HUES64 (cell line): ENCODE measurements around the gene FANCD2OS.
A peak's percentile ranks its signal among the peaks of the same experiment; 100 is the strongest.
"Not testable (repeated sequence)": the region's sequence is repeated elsewhere in the genome, so short reads cannot be mapped to it uniquely, and the experiment has no call there.

Experiments used
- H3K27ac ChIP-seq: 2 replicates; pipeline ENCODE4 v1.7.0; 2013; ENCODE audit warnings: low read depth, low read length, inconsistent platforms
- H3K27me3 ChIP-seq: 2 replicates; pipeline ENCODE4 v1.6.1; 2013; ENCODE audit warnings: mild to moderate bottlenecking, low read length; ENCODE audit not compliant: insufficient read depth
- H3K36me3 ChIP-seq: 2 replicates; pipeline ENCODE4 v1.6.1; 2013; ENCODE audit warnings: mild to moderate bottlenecking, low read length; ENCODE audit not compliant: insufficient read depth
- H3K4me1 ChIP-seq: 2 replicates; pipeline ENCODE4 v1.6.1; 2013; ENCODE audit warnings: mild to moderate bottlenecking, low read length, moderate library complexity; ENCODE audit not compliant: insufficient read depth
- H3K4me3 ChIP-seq: 2 replicates; pipeline ENCODE4 v1.5.1; 2013; ENCODE audit warnings: mild to moderate bottlenecking, low read length, moderate library complexity
- H3K9ac ChIP-seq: 2 replicates; pipeline ENCODE4 v1.6.1; 2013; ENCODE audit warnings: mild to moderate bottlenecking, low read depth, low read length
- H3K9me3 ChIP-seq: 2 replicates; pipeline ENCODE4 v1.6.1; 2013; ENCODE audit warnings: low read depth, low read length; ENCODE audit not compliant: insufficient read depth
- WGBS: fragments of 150-250, 120-280 bp; methylation state at CpG from one replicate; pipeline ENCODE4 v1.1.7; 2013; ENCODE audit warnings: missing lambda C conversion rate; 5-methylcytosine and 5-hydroxymethylcytosine counted together

Gene FANCD2OS

GRCh38 chr3:10136426-10137005 lies 28.5 kb upstream of the FANCD2OS start:
- H3K4me3 ChIP-seq, result no peak overlapping the region
- 92% methylated on average over 25 of the region's 25 CpGs for WGBS
- H3K9me3 ChIP-seq, result no peaks in the 10 kb centered on the region
- no peak overlapping the region for H3K27ac ChIP-seq
- H3K4me1 ChIP-seq, result no peaks in the 10 kb centered on the region
- no peak overlapping the region for H3K9ac ChIP-seq
- H3K27me3 ChIP-seq, result no peaks in the 10 kb centered on the region
- no peaks in the 10 kb centered on the region for H3K36me3 ChIP-seq

GRCh38 chr3:10135872-10136271 lies 27.8 kb upstream of the FANCD2OS start:
- WGBS, result 93% methylated on average over 8 of the region's 9 CpGs
- not testable (repeated sequence) for H3K4me1 ChIP-seq, H3K4me3 ChIP-seq, H3K36me3 ChIP-seq, H3K27ac ChIP-seq, H3K9me3 ChIP-seq, H3K27me3 ChIP-seq, H3K9ac ChIP-seq

- Histone ChIP-seq H3K4me3 (no peak overlapping the region), H3K27ac (no peak overlapping the region), H3K27me3 (no peaks in the 10 kb centered on the region), H3K9ac (no peak overlapping the region), H3K4me1 (no peaks in the 10 kb centered on the region), H3K36me3 (peaks cover 52% of the 10 kb centered on the region), H3K9me3 (no peaks in the 10 kb centered on the region)
- WGBS, result 98% methylated on average over 4 of the region's 4 CpGs
Observed at GRCh38 chr3:10122724-10123123, 14.7 kb upstream of the FANCD2OS start.

- Histone ChIP-seq H3K4me3 (no peak overlapping the region), H3K27ac (no peak overlapping the region), H3K9me3 (no peaks in the 10 kb centered on the region), H3K36me3 (peaks cover 38% of the 10 kb centered on the region), H3K9ac (no peak overlapping the region), H3K27me3 (no peaks in the 10 kb centered on the region), H3K4me1 (peaks cover 6% of the 10 kb centered on the region)
- 96% methylated on average over 2 of the region's 2 CpGs for WGBS
Observed at GRCh38 chr3:10121064-10121463, 13.0 kb upstream of the FANCD2OS start.

- Histone ChIP-seq H3K36me3 (peaks cover 25% of the 10 kb centered on the region), H3K27me3 (no peaks in the 10 kb centered on the region), H3K9ac (no peak overlapping the region), H3K9me3 (no peaks in the 10 kb centered on the region), H3K4me3 (no peak overlapping the region), H3K4me1 (peaks cover 6% of the 10 kb centered on the region), H3K27ac (no peak overlapping the region)
- WGBS, result 90% methylated on average over 3 of the region's 4 CpGs
Observed at GRCh38 chr3:10119376-10119775, 11.3 kb upstream of the FANCD2OS start.

- no peak overlapping the region for H3K27ac ChIP-seq
- H3K4me3 ChIP-seq, result peak overlapping the region; percentile 91; the same call in 1 of the 2 replicates
- WGBS, result 95% methylated on average over 4 of the region's 4 CpGs
- peaks cover 23% of the 10 kb centered on the region for H3K36me3 ChIP-seq
- H3K9me3 ChIP-seq, result no peaks in the 10 kb centered on the region
- no peak overlapping the region for H3K9ac ChIP-seq
- peaks cover 6% of the 10 kb centered on the region for H3K4me1 ChIP-seq
- H3K27me3 ChIP-seq, result no peaks in the 10 kb centered on the region
Observed at GRCh38 chr3:10116928-10117327, 8.9 kb upstream of the FANCD2OS start.

- H3K36me3 ChIP-seq, result peaks cover 19% of the 10 kb centered on the region
- whole genome bisulfite sequencing, result under 1% methylated on average over 10 of the region's 10 CpGs
- no peak overlapping the region for H3K27ac ChIP-seq
- H3K9ac ChIP-seq, result peak overlapping the region; percentile 85
- H3K27me3 ChIP-seq, result no peaks in the 10 kb centered on the region
- no peaks in the 10 kb centered on the region for H3K9me3 ChIP-seq
- peak overlapping the region; percentile 91 for H3K4me3 ChIP-seq
- peaks cover 6% of the 10 kb centered on the region for H3K4me1 ChIP-seq
Observed at GRCh38 chr3:10116138-10116460, 8.0 kb upstream of the FANCD2OS start.

- no peaks in the 10 kb centered on the region for H3K9me3 ChIP-seq
- peak within 1 kb of the TSS; percentile 85 for H3K9ac ChIP-seq
- peaks cover 6% of the 10 kb centered on the region for H3K4me1 ChIP-seq
- WGBS, result 2% methylated on average over 53 of the region's 54 CpGs
- H3K27ac ChIP-seq, result peak within 1 kb of the TSS; percentile 60
- no peaks in the 10 kb centered on the region for H3K27me3 ChIP-seq
- peaks cover 14% of the 10 kb centered on the region for H3K36me3 ChIP-seq
- peak within 1 kb of the TSS; percentile 91 for H3K4me3 ChIP-seq
Observed at GRCh38 chr3:10115326-10116137, 7.5 kb upstream of the FANCD2OS start, which contains the start of gene BRK1. TSS of gene BRK1 (plus strand) at chr3:10115675. CDS start at chr3:10115702, 27 bp downstream.

GRCh38 chr3:10106919-10107318 lies 1.1 kb downstream of the FANCD2OS start:
- peaks cover 7% of the 10 kb centered on the region for H3K36me3 ChIP-seq
- H3K9me3 ChIP-seq, result no peaks in the 10 kb centered on the region
- no peak overlapping the region for H3K9ac ChIP-seq
- H3K4me3 ChIP-seq, result no peak overlapping the region
- 83% methylated on average over 1 of the region's 2 CpGs for WGBS
- no peak overlapping the region for H3K27ac ChIP-seq
- H3K27me3 ChIP-seq, result no peaks in the 10 kb centered on the region
- H3K4me1 ChIP-seq, result no peaks in the 10 kb centered on the region

GRCh38 chr3:10099041-10099440 lies 9.0 kb downstream of the FANCD2OS start:
- WGBS, result 98% methylated on average over 4 of the region's 5 CpGs
- Histone ChIP-seq H3K9ac (no peak overlapping the region), H3K9me3 (no peaks in the 10 kb centered on the region), H3K4me3 (no peak overlapping the region), H3K36me3 (peaks cover 79% of the 10 kb centered on the region), H3K4me1 (no peaks in the 10 kb centered on the region), H3K27me3 (no peaks in the 10 kb centered on the region), H3K27ac (no peak overlapping the region)

GRCh38 chr3:10093678-10094077 lies 14.4 kb downstream of the FANCD2OS start:
- 92% methylated on average over 1 of the region's 3 CpGs for WGBS
- Histone ChIP-seq H3K4me3 (no peak overlapping the region), H3K27ac (no peak overlapping the region), H3K4me1 (no peaks in the 10 kb centered on the region), H3K36me3 (peaks cover 89% of the 10 kb centered on the region), H3K9me3 (no peaks in the 10 kb centered on the region), H3K27me3 (no peaks in the 10 kb centered on the region), H3K9ac (no peak overlapping the region)
